Smooth muscle cell (in vitro differentiated cells): ENCODE data around the gene GLT6D1. TPM values are rescaled to one million over a fixed set of nuclear protein-coding genes. Genes with fewer than 3 reads are reported as not detected.

ENCODE experiments used
- DNase-seq: peaks from one replicate; lab custom pipeline; 2025; ENCODE audit not compliant: unreplicated experiment; lab: John Stamatoyannopoulos, UW
- H2AFZ ChIP-seq: fragments of 200-600 bp; sonication (generic); 2 replicates; pipeline ENCODE4 v1.6.0; 2016; ENCODE audit warnings: antibody characterized with exemption, low read depth, mild to moderate bottlenecking
- H3F3A ChIP-seq: fragments of 200-600 bp; sonication (generic); 2 replicates; pipeline ENCODE4 v1.6.0; 2017; ENCODE audit warnings: antibody characterized with exemption, low read depth
- H3K27ac ChIP-seq: fragments of 200-600 bp; sonication (generic); 2 replicates; pipeline ENCODE4 v1.5.1; 2016; ENCODE audit warnings: low read depth, mild to moderate bottlenecking
- H3K27me3 ChIP-seq: fragments of 200-600 bp; sonication (generic); 2 replicates; pipeline ENCODE4 v1.6.1; 2016; ENCODE audit warnings: low read depth, mild to moderate bottlenecking
- H3K36me3 ChIP-seq: fragments of 200-600 bp; sonication (generic); 2 replicates; pipeline ENCODE4 v1.5.1; 2016; ENCODE audit warnings: low read depth
- H3K4me1 ChIP-seq: fragments of 200-600 bp; sonication (generic); 2 replicates; pipeline ENCODE4 v1.5.1; 2016; ENCODE audit warnings: low read depth
- H3K4me2 ChIP-seq: fragments of 200-600 bp; sonication (generic); 2 replicates; pipeline ENCODE4 v1.6.0; 2016; ENCODE audit warnings: mild to moderate bottlenecking
- H3K4me3 ChIP-seq: fragments of 200-600 bp; sonication (generic); 2 replicates; pipeline ENCODE4 v1.5.1; 2016; ENCODE audit warnings: mild to moderate bottlenecking
- H3K79me2 ChIP-seq: fragments of 200-600 bp; sonication (generic); 2 replicates; pipeline ENCODE4 v1.6.0; 2016; ENCODE audit warnings: low read depth, mild to moderate bottlenecking
- H3K9ac ChIP-seq: fragments of 200-600 bp; sonication (generic); 2 replicates; pipeline ENCODE4 v1.6.0; 2016; ENCODE audit warnings: low read depth
- H3K9me3 ChIP-seq: fragments of 200-600 bp; sonication (generic); replicated peaks from 2 replicates; pipeline ENCODE4 v1.5.1; 2016; ENCODE audit warnings: low read depth
- H4K20me1 ChIP-seq: fragments of 200-600 bp; sonication (generic); 2 replicates; pipeline ENCODE4 v1.6.0; 2016; ENCODE audit warnings: low read depth
- CTCF ChIP-seq: fragments of 200-600 bp; sonication (generic); IDR thresholded peaks from 2 replicates; pipeline ENCODE4 v1.5.1; 2017; ENCODE audit warnings: borderline replicate concordance, mild to moderate bottlenecking, antibody characterized with exemption; ENCODE audit not compliant: insufficient read depth, poor library complexity, severe bottlenecking
- WGBS: methylation state at CpG from one replicate; pipeline ENCODE4 v1.1.7; 2016; ENCODE audit warnings: low lambda C conversion rate; 5-methylcytosine and 5-hydroxymethylcytosine counted together
- polyA plus RNA-seq: library from polyadenylated mRNA; unstranded; fragments of >200 nt; fragmentation: Nextera tagmentation; extraction: Ambion mirVana; gene quantifications from 2 replicates; pipeline ENCODE4 v1.2.1, GENCODE V29; 2016
- total RNA-seq: library from RNA; depleted of rRNA; stranded (reverse); fragments of >200 nt; gene quantifications from 2 replicates; pipeline ENCODE4 v1.2.3, GENCODE V29; 2014

Gene GLT6D1
- total and polyA plus RNA-seq, 2 experiments from 2014 or later: not detected

- Histone ChIP-seq H3K36me3 (no peaks in the 10 kb centered on the region), H4K20me1 (no peaks in the 10 kb centered on the region), H3K27me3 (no peaks in the 10 kb centered on the region), H3K9ac (no peak overlapping the region), H3K79me2 (no peaks in the 10 kb centered on the region), H3K4me2 (no peak overlapping the region), H3K9me3 (no peaks in the 10 kb centered on the region), H3K27ac (no peak overlapping the region), H3K4me1 (no peaks in the 10 kb centered on the region), H2AFZ (no peak overlapping the region), H3K4me3 (no peak overlapping the region), H3F3A (no peaks in the 10 kb centered on the region)
- no peak for DNase-seq
- TF ChIP-seq CTCF: no peak
- 55% methylated on average over 4 of the region's 4 CpGs for WGBS
Observed at GRCh38 chr9:135611875-135612209, 27.5 kb downstream of the GLT6D1 start.

DNA sequence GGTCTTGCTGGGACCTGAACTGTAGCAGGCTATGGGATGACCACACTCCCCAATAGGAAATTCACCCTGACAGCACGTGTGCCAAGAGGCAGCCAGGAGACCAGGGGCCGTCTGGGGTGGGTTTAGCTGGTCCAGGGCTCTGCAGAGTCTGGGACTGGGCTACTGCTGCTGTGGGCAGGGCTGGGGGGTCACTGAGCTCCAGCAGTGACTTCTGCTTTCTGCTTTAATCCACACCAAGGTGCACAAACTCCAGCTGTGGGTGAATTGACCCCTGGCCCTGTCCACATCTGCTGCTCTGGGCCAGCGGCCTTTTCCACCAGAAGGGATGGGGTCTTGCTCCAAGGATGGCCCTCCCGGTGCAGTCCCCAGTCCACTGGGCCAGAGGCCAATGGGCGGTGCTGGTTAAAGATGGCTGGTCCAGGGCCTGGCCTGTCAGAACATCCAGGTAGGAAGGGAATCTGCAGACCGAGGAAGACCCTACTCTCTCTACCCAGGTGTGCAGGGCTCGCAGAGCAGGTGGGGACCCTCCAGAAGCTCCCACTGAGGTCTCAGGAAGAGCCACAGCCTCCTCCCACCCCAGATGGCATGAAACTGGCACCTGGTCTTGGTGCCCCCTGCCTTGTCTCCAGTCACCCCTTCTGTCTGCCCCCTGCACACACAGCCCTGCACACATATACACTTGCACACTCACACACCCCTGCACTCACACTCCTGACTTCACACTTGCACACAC lies 28.0 kb downstream of the GLT6D1 start:
- Histone ChIP-seq H3K4me2 (no peak overlapping the region), H3K9me3 (no peaks in the 10 kb centered on the region), H3K9ac (no peak overlapping the region), H2AFZ (no peak overlapping the region), H4K20me1 (no peaks in the 10 kb centered on the region), H3K4me1 (no peaks in the 10 kb centered on the region), H3F3A (no peaks in the 10 kb centered on the region), H3K27ac (no peak overlapping the region), H3K79me2 (no peaks in the 10 kb centered on the region), H3K27me3 (no peaks in the 10 kb centered on the region), H3K4me3 (no peak overlapping the region), H3K36me3 (no peaks in the 10 kb centered on the region)
- DNase-seq: no peak
- no peak for TF ChIP-seq CTCF
- 90% methylated on average over 7 of the region's 7 CpGs for WGBS

- H3K27me3 ChIP-seq: no peaks in the 10 kb centered on the region
- no peaks in the 10 kb centered on the region for H4K20me1 ChIP-seq
Observed at GRCh38 chr9:135610290-135611141, 28.8 kb downstream of the GLT6D1 start.

More at GRCh38 chr9:135610290-135611141, 28.8 kb downstream of the GLT6D1 start:
- Histone ChIP-seq H2AFZ (no peak overlapping the region), H3K27ac (no peak overlapping the region), H3F3A (no peaks in the 10 kb centered on the region), H3K9ac (no peak overlapping the region), H3K9me3 (no peaks in the 10 kb centered on the region), H3K4me3 (no peak overlapping the region), H3K4me2 (no peak overlapping the region), H3K4me1 (no peaks in the 10 kb centered on the region), H3K79me2 (no peaks in the 10 kb centered on the region), H3K36me3 (no peaks in the 10 kb centered on the region)
- 89% methylated on average over 11 of the region's 13 CpGs for WGBS
- DNase-seq: no peak
- no peak for TF ChIP-seq CTCF
